Stimulated activated CD4-positive, alpha-beta T cell treated with anti-CD3 and anti-CD28 coated beads, Interleukin-1b, Interleukin-23, amount 100 ng/mL, for 1 hour (primary cell): Measurements from ENCODE around the gene RAB7B.

ENCODE experiments used
- DNase-seq, 2 donors: peaks; one replicate each; pipeline ENCODE4 v3.0.0-alpha.2; 2020; ENCODE audit warnings: low read depth in 2 of 2

Gene RAB7B

DNA sequence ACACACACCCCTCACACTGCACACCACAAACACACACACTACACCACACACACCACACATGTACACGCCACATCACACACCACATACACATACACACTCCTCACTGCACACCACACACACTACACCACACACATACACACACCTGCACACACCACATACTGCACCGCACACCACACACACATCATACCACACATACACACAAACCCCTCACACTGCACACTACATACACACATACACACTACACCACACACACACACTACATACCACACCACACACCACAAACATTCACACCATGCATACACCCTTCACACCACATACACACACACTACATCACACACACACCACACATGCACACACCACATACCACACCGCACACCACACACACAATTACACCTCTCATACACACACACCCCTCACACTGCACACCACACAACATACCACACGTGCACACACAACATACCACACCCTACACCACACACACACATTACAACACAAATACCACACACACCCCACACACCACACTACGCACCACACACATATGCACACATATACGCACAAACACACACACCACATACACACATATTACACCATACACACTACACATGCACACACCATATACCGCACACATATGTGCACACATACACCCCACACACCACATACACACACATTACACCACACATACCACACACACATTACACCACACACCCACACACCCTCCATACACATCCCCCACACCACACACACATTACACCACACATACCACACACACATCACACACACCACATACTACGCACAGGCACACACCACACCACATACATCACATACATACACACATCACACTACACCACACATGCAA is 29.6 kb downstream of the RAB7B start:
- DNase-seq: no peak

DNA sequence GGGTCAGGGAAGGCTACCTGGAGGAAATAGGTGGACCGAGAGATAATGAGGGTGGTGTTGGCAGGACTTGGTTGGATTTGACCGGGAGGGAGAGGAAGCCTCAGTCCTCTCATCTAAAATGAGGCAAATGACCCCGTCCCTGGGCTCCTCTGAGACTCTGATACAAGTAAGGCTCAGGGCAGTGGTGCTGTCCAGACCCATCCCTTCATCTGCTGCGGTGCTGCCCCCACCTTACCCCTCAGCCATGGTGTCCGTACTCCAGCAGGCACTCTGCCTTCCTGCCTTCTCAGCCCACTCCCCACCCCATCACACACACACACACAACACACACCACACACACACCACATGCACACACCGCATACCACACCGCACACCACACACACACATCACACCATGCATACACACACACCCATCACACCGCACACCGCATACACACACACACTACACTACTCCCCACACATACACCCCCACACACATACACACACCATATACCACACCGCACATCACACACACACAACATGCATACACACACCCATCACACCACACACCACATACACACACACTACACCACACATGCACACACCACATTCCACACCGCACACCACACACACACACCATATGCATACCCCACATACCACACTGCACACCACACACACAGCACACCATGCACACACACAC is 30.6 kb downstream of the RAB7B start:
- DNase-seq: no peak

DNA sequence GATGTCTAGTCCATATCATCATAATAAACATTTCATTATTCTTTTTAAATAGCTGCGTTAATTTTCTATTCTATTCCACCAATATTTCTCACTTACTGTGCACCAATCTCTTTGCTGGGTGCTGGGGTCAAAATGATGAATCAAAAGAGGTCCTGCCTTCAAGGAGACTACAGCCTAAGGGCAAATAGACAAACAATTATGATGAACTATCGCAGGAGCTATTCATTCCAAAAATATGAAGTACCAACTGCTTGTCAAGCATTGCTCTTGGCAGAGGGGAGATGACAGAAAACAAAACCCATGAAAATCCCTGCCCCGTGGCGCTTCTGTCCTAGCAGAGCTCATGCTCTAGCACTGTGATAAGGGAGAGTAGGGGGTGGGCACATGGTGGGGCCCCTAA is 31.1 kb downstream of the RAB7B start:
- DNase-seq: no peak

DNA sequence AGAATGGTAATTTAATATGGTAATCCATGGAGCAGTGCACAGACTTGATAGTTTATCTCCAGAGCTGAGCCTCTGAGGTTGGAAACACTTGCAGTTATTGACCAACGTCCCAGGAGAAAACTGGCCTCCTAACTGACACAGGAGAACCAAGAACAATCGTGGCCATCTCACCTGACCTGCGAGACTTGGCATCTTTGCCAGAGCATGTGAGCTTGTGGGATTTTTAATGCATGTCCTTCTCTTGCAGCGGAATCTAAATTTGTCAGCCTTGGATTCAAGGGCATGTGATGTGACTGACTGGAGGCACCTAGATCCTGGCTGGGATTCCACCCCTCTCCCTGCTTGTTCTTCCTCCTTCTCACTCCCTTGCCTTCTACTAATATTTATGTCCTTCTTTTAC is 32.1 kb downstream of the RAB7B start:
- no peak for DNase-seq

DNA sequence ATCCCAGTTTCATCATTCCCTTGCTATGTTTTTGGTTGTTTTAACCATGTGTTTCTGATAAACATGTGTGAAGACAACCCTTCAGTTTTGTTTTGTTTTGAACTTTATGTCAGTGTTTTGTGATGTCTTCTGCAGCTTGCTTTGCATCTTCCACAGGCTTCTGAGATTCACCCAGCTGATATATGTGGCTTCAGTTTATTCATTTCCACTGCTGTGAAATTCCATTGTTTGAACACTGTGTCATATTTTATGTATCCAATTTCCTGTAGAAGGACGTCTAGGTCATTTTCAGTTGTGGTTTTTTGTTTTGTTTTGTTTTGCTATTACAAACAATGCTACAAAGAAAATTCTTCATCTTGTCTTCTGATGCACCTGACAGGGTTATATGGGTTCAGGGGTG is 32.7 kb downstream of the RAB7B start:
- DNase-seq: no peak

DNA sequence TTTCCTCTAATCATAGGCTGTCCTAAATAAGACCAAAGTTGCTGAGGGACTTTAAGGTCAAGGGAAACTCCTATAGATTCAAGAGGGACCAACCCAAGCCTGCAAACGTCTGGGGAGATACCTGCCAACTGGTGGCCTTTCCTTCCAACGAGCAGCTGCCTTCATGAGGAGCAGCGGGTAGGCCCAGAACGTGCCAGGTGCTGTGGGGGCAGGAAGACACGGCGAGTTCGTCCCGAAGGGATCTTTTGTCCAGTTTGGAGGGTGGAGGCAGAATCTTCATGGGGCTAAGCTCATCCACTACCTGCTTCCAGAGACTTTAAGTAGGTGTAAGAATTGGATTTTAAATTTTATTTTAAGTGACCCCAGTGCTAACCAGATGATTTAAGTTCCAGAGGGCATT is 34.0 kb downstream of the RAB7B start:
- DNase-seq: no peak

DNA sequence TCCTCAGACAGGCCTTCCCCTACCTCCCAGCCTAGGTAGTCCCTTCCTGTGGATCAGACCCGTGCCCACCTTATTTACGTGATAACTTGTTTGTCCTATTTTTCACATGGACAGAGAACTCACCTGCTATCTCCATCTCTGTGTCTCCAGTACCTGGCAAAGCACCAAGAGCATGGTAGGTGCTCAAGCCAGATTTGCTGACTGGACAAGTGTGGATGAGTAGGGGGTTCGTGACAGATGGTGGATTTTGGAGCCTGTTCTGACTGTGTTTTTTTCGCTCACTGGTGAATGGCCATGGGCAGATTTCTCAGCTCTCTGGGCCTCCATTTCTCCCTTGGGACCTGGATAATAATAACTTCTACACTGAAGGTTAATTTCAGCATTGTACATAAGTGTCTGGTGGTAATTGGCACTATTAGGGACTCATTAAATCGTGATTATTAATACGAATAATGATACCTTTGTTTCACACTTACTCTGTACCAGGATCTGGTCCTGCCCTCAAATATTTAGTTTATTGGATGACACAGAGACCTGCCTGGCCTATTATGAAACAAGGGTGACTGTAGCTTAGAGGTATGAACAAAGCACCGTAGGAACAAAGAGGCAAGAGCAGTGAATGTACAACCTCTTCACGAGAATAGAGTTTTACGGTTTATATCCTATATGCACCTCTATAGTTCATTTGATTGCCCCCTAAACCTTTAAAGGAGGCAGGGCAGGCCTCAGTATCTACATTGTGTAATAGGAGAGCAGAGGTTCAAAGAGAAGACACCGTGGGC is 35.5 kb downstream of the RAB7B start:
- no peak for DNase-seq

DNA sequence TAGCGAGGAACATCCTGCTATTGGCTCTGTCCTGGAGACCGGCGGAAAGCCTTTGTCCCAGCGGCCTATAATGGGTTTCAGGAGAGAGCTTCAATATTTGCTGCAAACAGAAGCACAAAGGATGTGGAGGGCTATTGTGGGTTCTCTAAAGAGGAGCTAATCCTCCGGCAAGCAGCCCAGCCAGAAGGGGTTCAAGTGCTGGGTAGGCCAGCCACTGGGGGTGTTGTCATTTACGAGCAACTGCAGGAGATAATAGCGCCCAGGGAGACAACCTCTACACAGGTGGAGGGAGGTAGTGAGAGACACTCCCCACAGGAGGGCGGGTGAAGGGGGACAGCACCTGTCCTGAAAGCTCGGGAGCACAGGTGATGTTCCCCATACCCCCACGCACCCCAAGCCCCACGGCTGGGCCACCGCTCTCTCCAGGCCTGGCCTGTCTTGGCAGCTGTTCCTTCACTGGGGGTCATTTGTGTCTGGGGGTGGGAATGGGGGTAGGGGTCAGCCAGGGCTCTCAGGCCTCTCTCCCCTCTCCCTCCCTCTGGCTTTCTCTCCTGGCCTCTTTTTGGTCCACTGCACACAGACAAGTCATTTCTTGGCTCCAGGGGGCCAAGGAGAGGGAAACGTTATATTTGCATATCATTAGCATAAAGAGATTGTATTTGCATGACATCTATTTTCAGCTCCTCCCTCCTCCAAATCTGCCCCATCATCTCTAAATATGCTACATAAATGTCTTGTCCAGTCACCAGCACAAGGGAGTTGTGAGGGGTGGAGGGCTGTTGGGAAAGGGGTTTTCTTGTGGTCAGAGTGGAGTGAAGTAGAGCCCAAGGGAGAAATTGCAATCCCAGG is 37.9 kb downstream of the RAB7B start:
- no peak for DNase-seq

DNA sequence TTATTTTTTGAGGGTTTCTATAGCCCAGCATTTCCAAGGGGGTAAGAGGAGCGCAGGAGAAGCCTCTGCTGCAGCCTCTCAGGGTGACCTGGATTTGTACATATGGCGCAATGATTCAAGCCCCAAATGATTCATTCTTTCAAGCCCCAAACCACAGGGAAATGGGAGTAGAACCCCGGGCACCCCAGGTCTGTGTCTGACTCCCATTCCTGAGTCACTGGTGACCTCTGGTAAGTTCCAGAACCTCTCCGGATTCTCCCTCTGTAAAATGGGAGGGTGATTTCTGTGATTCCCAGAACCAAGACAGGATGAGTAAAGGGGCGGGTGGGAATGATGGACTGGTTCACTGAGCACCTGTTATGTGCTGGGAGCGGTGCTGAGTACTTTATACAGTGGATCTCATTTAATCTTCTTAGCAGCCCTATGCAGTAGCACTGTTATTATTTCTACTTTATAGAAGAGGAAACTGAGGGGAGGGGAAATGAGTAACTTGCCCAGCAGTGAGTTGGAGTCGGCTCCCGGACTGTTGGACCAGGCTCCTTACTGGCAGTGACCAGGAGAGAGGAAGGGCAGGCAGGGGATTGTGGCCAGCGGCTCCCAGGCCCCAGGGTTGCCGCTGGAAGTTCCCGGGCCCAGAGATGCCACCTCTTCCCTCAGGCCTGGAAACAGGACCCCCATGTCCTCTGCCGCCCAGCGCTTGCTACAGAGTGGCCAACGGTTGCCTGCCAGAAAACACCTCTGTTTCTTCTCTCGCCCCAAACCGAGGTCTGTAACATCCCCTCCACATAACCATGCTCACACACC is 39.6 kb downstream of the RAB7B start:
- no peak for DNase-seq

DNA sequence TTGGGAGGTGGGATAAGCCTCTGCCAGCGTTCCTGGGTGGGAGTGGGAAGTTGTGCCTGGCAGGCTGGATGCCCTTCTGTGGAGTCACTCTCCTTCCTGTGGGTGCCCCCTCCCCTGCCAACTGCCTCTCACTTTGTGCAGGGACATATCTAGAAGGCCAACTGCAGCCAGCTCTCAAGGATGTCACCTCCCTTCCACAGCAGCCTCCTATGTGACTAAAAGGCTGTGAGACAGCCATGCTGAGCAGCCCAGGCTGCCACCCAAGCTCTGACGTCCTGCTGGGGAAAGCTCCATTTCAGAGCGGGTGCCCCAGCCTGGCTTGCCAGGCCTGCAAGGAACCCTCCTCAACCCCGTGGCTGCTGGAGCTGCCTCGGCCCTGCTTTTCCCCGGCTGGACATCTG is 40.4 kb downstream of the RAB7B start:
- no peak for DNase-seq

DNA sequence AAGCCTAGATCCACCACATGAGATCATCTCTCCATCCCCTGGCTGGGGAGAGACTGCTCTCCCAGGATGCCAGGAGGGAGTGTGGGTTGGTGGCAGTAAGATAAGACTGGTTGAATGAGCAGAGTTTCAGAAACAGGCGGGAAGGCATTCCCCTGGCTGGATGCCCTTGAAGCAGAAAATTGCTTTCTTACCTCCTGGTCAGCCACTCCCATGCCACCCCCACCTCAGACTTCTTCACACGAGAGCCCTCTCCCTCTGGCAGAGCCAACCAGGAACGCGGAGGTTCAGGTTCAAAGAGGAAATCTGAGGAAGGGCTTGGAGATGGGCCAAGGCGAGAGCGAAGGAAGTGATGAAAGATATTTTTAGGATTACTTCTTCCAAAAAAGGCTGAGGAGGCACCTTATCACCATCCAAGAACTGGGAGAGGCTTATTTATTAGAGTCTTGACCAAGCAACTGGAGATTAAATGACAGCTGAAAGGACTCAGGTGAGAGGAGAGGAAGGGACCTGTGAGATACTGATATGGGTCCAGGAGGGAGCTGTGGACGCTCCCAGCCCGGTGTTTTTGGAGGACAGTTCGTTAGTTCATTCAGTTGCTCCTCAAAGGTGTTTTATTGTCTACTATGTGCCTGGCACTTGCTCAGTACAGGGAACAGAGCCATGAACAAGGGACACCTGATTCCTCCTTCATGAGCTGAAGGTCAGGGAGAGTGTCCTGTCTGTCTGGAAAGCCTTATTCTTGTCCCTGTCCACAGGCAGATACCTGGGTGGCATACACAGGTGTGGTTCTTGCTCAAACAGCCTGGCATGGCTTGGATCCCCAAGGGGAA is 41.0 kb downstream of the RAB7B start:
- no peak for DNase-seq

DNA sequence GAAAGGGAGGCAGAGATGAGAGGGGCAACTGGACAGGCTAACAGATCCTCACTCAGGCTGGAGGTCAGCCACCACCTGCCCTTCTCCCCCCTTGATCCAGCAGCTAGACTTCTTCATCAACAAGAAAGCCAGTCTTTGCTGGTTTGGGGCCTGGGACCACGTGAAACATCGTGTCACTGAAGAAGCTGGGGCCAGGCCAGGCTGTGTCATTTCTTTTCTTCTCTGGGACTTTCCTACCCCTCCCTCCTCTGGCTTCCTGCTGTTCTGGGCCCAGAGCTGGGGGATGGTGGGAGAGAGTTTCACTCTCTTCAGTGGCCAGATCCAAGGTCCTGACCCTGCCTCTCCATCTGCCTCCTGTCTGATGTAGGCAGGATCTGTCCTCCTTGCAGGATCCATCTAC is 41.8 kb downstream of the RAB7B start:
- no peak for DNase-seq

DNA sequence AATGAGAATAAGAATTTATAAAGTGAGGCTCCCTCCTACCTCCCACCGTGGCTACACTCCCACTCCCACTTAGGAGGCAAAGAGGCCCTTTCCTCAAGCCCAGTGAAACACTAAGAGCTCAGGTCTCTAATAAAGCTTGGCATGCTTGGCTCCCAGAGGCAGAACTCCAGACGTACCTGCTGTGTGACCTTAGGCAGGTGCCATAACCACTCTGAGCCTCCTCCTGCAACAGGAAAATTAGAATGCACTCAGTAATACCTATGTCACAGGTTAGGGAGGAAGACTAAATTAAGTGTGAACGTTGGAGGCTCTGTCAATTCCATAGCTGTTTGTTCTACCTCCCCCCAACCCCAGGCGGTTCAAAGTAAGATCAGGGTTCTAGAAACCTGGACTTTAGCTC is 43.4 kb downstream of the RAB7B start:
- no peak for DNase-seq

DNA sequence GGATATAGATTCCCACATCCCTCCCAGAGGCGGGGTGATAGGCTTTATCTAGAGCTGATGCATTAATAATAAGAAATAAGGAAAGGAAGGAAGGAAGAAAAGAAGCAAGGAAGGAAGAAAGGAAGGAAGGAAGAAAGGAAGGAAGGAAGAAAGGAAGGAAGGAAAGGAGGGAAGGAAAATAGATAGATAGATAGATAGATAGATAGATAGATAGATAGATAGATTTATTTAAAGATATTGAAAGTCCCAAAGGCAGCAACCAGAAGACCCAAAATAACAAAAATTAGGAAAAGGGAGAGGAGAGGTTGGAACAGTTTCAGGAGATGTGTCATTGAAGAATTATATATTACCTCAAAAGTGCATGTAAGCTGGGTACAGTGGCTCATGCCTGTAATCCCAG is 47.7 kb downstream of the RAB7B start:
- DNase-seq: no peak

DNA sequence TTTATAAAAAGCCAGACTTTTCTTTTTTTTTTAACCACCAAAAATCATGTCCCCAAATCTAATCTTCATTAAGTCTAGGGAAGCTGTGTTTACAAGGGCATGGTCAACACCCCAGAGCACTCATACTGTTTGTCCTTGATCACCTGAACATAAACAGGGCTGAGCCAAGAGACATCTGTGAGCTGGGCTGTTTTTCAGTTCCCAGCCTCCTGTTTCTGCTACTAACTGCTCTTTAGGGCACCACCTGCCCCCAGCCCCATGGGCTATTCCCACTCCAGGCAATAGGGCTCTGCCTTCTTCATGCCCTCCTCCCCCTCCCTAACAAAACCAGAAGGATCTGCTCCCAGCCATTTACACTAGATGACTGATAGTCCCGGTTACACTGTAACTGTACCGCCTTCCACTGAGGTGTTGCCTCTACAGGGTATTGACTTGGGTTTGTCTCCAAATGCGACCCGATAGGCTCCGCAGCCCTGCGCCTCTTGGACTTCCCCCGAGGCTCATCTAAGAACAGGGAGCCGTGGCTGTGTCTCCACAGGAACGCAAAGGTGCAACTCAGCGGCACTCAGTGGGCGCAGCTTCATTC is 48.3 kb downstream of the RAB7B start:
- no peak for DNase-seq

DNA sequence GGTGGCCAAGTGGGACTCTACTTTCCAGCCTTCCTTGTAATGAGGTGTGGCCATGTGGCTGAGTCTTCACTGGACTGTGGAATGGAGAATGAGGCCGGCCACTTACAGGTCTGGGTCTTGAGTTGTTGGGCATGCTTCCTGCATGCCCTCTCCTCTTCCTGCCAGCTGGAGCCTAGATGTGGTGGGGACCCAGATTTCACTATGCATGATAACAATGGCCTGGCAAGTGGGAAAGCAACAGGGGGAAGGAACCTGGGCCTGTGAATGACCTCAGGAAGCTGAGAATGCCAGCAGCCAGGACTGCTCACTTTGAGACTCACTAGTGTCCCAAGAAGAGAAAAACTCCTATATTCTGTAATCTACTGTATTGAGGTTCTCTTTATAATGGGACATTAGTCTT is 51.4 kb downstream of the RAB7B start:
- DNase-seq: no peak

DNA sequence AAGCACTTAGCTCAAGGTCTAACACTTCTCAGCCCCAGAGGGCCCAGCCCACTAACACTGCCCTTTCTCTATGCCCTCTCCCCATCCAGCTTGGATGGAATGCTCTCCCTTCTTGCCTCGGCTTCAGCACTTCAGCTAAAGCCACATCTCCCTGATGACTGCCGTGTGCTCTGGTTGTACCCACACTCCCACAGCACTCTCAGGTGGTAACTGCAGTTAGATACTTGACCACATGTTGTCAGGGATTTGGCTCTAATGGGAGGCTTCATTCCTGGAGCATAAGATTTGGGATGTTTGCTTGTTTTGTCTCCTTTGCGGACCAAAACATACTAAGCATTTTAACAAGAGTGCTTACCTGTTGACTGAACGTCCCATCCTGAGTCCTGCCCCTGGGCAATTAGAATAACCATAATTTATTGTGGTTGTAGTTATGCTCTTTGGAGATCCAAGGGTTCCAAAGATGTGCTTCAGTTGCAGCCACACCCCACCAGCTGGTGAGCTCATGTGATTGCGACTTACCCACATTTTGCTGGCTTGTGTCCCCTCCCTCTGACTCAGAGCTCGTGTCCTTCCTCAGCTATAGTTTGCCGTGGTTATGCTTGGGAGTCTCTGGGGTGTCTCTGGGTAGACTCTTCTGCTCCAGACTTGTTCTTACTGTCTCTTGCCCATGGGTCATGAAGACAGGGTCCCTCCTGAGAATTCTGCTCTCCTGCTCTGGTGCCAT is 52.2 kb downstream of the RAB7B start:
- no peak for DNase-seq

DNA sequence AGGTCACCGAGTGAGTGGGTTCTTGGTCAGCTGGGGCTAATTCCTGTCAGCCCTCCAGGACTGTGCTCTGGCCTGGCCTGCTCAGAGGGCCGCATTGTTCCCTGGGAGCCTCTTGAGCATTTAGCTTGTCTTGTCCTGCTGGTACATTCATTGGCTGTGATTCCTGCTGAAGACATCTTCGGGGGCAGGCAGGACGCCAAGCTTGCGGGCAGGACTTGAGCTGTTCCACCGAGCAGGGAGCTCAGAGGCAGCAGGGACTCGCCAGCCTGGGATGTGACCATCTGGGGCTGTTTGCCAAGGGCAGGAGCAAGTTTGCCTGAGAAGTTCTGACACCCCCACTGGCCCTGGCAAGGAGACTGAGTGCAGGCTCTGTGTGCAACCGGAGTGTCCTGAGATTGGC is 52.9 kb downstream of the RAB7B start:
- no peak for DNase-seq

DNA sequence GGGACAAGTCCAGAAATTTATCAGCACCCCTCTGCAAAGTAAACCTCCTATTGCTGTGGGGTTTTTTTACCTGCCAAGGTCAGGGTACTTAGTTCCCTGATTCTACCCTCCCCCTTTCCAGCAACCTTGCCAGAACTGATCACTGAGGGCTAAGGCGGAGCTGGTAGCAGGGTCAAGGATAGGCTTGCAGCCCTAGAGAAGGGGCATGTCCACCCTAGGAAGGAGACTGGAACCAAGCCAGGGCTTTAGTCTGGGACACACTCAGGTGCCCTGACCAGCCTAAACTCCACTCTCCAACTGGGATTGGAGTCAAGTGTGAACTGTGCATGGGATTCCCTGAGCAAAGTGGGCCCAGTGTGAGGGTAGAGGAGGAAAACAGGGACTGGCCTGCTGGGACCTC is 53.4 kb downstream of the RAB7B start:
- DNase-seq: no peak
